Measurements from ENCODE around the gene NEDD4L.

DNA sequence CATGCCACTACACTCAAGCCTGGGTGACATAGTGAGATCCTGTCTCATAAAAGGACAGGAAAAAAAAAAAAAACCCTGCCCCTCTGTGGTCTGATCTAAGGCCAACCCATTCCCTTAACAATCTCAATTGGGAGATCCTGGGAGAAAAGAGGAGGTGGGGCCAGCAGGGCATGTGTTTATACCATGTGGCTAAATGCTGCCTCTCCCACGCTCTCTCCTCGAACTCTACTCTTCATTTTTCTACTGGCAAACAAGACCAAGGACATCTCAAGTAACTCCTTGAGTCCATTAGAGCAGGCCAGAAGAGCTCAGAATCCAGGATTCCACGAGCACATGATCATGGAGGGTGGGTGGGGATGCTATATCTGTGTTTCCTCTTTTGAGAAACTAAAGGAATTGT is 16.7 kb upstream of the NEDD4L start:
- TF ChIP-seq, protein P1, sequence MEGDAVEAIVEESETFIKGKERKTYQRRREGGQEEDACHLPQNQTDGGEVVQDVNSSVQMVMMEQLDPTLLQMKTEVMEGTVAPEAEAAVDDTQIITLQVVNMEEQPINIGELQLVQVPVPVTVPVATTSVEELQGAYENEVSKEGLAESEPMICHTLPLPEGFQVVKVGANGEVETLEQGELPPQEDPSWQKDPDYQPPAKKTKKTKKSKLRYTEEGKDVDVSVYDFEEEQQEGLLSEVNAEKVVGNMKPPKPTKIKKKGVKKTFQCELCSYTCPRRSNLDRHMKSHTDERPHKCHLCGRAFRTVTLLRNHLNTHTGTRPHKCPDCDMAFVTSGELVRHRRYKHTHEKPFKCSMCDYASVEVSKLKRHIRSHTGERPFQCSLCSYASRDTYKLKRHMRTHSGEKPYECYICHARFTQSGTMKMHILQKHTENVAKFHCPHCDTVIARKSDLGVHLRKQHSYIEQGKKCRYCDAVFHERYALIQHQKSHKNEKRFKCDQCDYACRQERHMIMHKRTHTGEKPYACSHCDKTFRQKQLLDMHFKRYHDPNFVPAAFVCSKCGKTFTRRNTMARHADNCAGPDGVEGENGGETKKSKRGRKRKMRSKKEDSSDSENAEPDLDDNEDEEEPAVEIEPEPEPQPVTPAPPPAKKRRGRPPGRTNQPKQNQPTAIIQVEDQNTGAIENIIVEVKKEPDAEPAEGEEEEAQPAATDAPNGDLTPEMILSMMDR (IDR thresholded peaks at IDR 0.05) = no peak
- TF ChIP-seq POLR2A (IDR thresholded peaks at IDR 0.05) = no peak

Measured in adrenal gland (tissue), 5 donors.